KMS-11 (cell line): ENCODE measurements around the gene THY1.

Source experiments
- H2AFZ ChIP-seq: fragments of 200-600 bp; sonication (generic); 2 replicates; pipeline ENCODE4 v1.6.1; 2016; ENCODE audit warnings: antibody characterized with exemption, mixed run types, low read depth
- H3K27ac ChIP-seq: fragments of 200-600 bp; sonication (generic); 2 replicates; pipeline ENCODE4 v1.6.1; 2016; ENCODE audit warnings: mild to moderate bottlenecking, mixed run types
- H3K27me3 ChIP-seq: fragments of 200-600 bp; sonication (generic); 2 replicates; pipeline ENCODE4 v1.6.1; 2017; ENCODE audit warnings: mild to moderate bottlenecking, low read depth, mixed run types, moderate library complexity; ENCODE audit not compliant: insufficient read depth
- H3K36me3 ChIP-seq: fragments of 200-600 bp; sonication (generic); 2 replicates; pipeline ENCODE4 v1.6.1; 2017; ENCODE audit warnings: mild to moderate bottlenecking, mixed run types; ENCODE audit not compliant: insufficient read depth
- H3K4me1 ChIP-seq: fragments of 200-600 bp; sonication (generic); 2 replicates; pipeline ENCODE4 v1.6.1; 2016; ENCODE audit warnings: mild to moderate bottlenecking, low read depth, mixed run types; ENCODE audit not compliant: poor library complexity, severe bottlenecking
- H3K4me2 ChIP-seq: fragments of 200-600 bp; sonication (generic); 2 replicates; pipeline ENCODE4 v1.7.0; 2016; ENCODE audit warnings: mild to moderate bottlenecking, mixed run types
- H3K4me3 ChIP-seq: fragments of 200-600 bp; sonication (generic); IDR thresholded peaks from 2 replicates; pipeline ENCODE4 v1.6.1; 2017; ENCODE audit warnings: low read depth, low read length, mixed read lengths; ENCODE audit not compliant: insufficient read depth
- H3K79me2 ChIP-seq: fragments of 200-600 bp; sonication (generic); 2 replicates; pipeline ENCODE4 v1.6.1; 2016; ENCODE audit warnings: low read depth, mixed run types; ENCODE audit not compliant: insufficient read depth
- H3K9ac ChIP-seq: fragments of 200-600 bp; sonication (generic); 2 replicates; pipeline ENCODE4 v1.6.1; 2016; ENCODE audit warnings: mild to moderate bottlenecking, mixed run types
- H4K20me1 ChIP-seq: fragments of 200-600 bp; sonication (generic); 2 replicates; pipeline ENCODE4 v1.6.1; 2016; ENCODE audit warnings: mild to moderate bottlenecking, mixed run types; ENCODE audit not compliant: insufficient read depth
- CTCF ChIP-seq: fragments of 200-600 bp; sonication (generic); conservative IDR thresholded peaks from 2 replicates; pipeline ENCODE4 v1.6.1; 2017; ENCODE audit warnings: low read depth, mild to moderate bottlenecking, antibody characterized with exemption, low read length, moderate library complexity, mixed read lengths

The THY1 gene

GRCh38 chr11:119423509-119424254, 710 bp upstream of the THY1 start:
- Histone ChIP-seq H3K27me3 (no peaks in the 10 kb centered on the region), H3K4me2 (no peak overlapping the region), H3K4me1 (no peaks in the 10 kb centered on the region), H3K36me3 (no peaks in the 10 kb centered on the region), H3K27ac (no peak overlapping the region), H2AFZ (no peak overlapping the region), H4K20me1 (no peaks in the 10 kb centered on the region), H3K9ac (no peak overlapping the region), H3K4me3 (no peak overlapping the region), H3K79me2 (no peaks in the 10 kb centered on the region)
- no peak for TF ChIP-seq CTCF

GRCh38 chr11:119421941-119422808, 797 bp downstream of the THY1 start:
- no peak overlapping the region for H3K9ac ChIP-seq
- H3K4me3 ChIP-seq = no peak overlapping the region

GRCh38 chr11:119421351-119421750, 1.6 kb downstream of the THY1 start:
- Histone ChIP-seq H3K4me1 (no peaks in the 10 kb centered on the region), H3K27me3 (no peaks in the 10 kb centered on the region), H2AFZ (no peak overlapping the region), H3K36me3 (no peaks in the 10 kb centered on the region), H3K4me3 (no peak overlapping the region), H4K20me1 (no peaks in the 10 kb centered on the region), H3K79me2 (no peaks in the 10 kb centered on the region), H3K27ac (no peak overlapping the region), H3K9ac (no peak overlapping the region), H3K4me2 (no peak overlapping the region)
- no peak for TF ChIP-seq CTCF

More at GRCh38 chr11:119421941-119422808, 797 bp downstream of the THY1 start:
- no peaks in the 10 kb centered on the region for H3K27me3 ChIP-seq
- no peak for TF ChIP-seq CTCF
- H3K36me3 ChIP-seq = no peaks in the 10 kb centered on the region
- no peak overlapping the region for H2AFZ ChIP-seq
- no peaks in the 10 kb centered on the region for H3K79me2 ChIP-seq
- no peak overlapping the region for H3K27ac ChIP-seq
- H4K20me1 ChIP-seq = no peaks in the 10 kb centered on the region
- no peak overlapping the region for H3K4me2 ChIP-seq
- no peaks in the 10 kb centered on the region for H3K4me1 ChIP-seq

GRCh38 chr11:119420631-119421030, 2.3 kb downstream of the THY1 start:
- Histone ChIP-seq H3K4me1 (no peaks in the 10 kb centered on the region), H3K4me2 (no peak overlapping the region), H3K27me3 (no peaks in the 10 kb centered on the region), H3K9ac (no peak overlapping the region), H3K27ac (no peak overlapping the region), H3K79me2 (no peaks in the 10 kb centered on the region), H4K20me1 (no peaks in the 10 kb centered on the region), H3K4me3 (no peak overlapping the region), H2AFZ (no peak overlapping the region), H3K36me3 (no peaks in the 10 kb centered on the region)
- TF ChIP-seq CTCF = no peak
